GM04503 (cell line): ENCODE data around the gene DBNL.

ENCODE experiments used
- DNase-seq: peaks from one replicate; pipeline ENCODE4 v3.0.0-alpha.2; 2012; ENCODE audit warnings: low read depth

DBNL gene

GRCh38 chr7:44062180-44062902, 17.8 kb downstream of the DBNL start:
- no peak for DNase-seq

DNA sequence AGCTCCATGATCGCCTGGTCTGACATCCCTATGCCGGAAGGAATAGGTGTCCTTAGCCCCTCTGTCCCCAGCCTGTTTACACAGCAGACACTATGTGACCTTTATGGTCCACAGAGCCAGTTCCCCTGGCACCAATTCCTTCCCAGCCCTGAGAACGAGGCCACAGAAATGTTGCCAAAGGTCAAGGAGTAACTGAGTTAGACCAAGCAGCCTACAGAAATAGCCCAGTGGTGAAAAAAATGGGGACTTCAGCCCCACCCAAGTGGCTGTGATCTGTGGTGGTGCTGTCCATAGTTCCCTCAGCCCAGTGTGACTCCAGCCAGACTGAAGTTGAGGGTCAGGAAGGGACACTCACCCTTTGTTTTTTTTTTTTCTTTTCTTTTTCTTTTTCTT, 18.4 kb downstream of the DBNL start:
- no peak for DNase-seq

GRCh38 chr7:44063547-44063893, 19.0 kb downstream of the DBNL start:
- no peak for DNase-seq

GRCh38 chr7:44063894-44064651, 19.6 kb downstream of the DBNL start:
- DNase-seq: no peak

GRCh38 chr7:44064791-44065430, 20.4 kb downstream of the DBNL start:
- DNase-seq: no peak

- DNase-seq: no peak
Observed at GRCh38 chr7:44065431-44066110, 21.1 kb downstream of the DBNL start, which contains the start of gene PGAM2. Gene PGAM2 (minus strand): TSS chr7:44065567. CDS start chr7:44065529, 38 bp downstream.

DNA sequence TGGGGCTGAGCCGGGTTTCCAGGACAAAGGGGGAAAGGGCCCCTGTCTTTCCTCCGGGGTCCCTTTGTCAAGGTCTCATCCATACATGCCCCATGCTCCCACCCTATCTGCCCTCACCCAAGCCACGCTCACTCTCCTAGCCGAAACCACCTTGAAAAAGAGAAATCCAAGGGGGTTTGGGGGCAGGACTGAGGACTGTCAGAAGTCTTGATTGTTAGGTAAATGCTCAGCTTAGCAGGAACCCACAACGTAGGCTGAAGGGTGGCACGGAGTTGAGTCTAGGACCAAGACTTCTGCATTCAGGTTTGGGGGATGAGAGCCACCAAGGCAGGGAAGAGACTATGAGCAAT, 21.6 kb downstream of the DBNL start:
- DNase-seq: no peak

- no peak for DNase-seq
Observed at GRCh38 chr7:44066494-44067063, 22.1 kb downstream of the DBNL start.

DNA sequence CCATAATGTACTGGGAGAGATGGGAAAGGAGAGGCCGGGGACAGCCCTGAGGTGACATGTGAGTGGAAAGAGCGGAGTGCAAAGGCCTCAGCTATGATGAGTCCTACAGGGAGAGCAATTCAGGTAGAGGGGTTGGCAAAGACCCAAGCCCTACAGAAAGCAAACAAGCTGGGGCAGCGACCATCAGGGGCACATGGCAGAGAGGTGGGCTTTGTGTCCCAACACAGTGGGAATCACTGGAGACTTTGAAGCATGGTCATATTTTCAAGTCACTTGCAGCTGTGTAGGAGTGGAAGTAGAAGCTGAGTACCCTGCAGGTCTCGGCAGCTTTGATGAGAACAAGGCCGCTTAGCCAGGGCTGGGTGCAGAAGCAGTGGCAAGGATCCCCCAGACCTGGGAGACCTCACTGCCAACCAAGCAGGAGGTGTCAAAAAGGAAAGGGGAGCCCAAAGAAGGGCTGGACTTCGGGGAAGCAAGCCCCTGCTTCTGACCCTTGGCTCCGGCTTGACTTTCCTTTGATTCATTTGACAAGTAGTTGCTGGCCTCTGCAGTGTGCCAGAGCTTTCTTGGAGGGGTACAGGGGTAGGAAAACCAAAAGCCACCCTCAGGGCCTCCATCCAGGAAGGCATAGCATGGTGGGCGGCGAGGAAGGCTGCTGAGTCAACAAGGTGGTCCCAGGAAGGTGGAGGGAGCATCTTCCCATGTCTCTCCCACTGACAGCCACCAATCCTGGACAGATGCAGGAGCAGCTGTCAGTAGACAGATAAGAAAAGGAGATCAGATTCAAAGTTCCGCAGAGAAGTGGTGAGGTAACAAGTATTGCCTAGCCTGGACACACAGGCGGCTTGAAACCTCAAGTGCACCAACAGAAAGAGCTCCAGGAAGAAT, 22.8 kb downstream of the DBNL start:
- DNase-seq: no peak

DNA sequence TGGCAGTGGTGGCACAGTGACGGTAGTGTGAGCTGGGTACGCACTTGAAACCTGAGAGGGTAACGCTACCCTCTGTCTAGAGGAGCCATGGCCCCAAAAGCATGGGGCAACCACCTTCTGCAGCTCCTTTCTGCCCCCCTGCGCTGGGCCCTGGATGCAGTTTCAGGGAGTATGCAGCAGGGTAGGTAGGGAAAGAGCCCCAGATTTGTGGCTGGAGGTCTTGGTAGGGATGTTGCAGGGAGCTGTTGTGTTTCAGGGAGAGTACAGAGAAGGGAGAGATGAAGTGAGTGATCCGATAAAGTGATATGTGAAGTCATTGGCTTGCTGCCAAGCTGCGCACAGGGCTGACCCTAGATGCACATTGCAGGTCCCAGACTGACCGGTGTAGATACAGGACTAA, 23.6 kb downstream of the DBNL start:
- DNase-seq: no peak

DNA sequence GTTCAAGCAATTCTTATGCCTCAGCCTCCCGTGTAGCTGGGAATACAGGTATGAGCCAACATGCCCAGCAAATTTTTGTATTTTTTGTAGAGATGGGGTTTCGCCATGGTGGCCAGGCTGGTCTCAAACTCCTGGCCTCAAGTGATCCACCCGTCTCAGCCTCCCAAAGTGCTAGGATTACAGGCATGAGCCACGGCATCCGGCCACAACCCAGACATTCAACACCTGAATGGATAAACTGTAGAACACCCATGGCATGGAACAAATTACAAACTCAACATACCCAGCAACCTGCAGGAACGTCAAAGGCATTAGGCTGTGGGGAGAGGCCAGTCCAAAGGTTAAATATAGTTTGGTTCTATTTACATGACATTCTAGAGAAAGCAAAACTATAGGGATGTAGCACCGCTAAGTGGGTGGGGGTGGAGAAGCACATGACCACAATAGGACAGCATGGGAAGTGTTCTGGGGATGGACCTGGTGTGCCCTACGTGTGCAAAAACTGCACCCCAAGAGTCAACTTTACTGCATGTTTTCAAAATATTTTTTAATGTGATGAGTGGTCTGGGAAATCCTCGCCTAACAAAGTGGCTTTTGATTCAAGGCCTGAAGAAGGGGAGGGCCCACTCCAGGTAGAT, 27.3 kb downstream of the DBNL start:
- DNase-seq: no peak

GRCh38 chr7:44072364-44073231, 28.1 kb downstream of the DBNL start:
- no peak for DNase-seq

GRCh38 chr7:44073664-44074348, 29.3 kb downstream of the DBNL start:
- DNase-seq: no peak

DNA sequence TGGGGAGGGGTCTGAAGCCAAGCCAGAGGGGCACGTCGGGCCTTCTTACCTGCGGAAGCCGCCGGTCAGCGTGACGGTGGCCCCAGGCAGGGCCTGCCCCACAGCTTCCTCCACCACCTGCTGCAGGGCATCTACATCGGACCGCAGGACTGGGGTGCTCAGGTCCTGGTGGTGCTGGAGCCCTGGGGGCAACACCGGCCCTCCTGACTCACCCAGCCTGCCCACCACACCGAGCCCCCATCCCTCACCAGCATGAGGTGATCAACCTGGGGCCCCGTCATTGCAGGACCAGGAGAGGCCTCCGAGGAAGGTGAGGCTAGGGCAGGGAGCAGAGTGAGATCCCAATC, 29.8 kb downstream of the DBNL start:
- no peak for DNase-seq

- DNase-seq: no peak
Observed at GRCh38 chr7:44075296-44076075, 31.0 kb downstream of the DBNL start.

- DNase-seq: no peak
Observed at GRCh38 chr7:44076101-44076895, 31.8 kb downstream of the DBNL start.

DNA sequence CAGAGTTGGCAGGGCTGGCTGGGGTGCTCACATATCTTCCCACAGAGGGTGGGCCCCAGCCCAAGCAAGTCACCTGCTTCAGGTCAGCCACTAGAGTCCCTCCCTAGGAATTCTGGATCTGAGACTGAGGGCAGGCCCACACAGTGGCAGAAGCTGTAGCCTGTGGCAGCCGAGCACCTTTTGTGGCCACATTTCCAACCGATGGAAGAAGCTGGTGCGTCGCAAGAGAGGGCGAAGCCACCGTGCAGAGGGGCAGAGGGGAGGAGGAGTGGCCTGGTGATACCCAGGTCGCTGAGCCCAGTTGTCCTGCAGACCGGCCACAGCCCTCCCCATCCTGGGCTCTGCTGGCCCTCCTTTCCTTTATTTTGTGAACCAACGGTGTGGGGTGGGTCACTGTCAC, 32.6 kb downstream of the DBNL start:
- DNase-seq: no peak

GRCh38 chr7:44077681-44078091, 33.2 kb downstream of the DBNL start:
- DNase-seq: no peak
